B cell (primary cell): ENCODE measurements around the gene ACKR2. TPM values are rescaled to one million over a fixed set of nuclear protein-coding genes. Genes with fewer than 3 reads are reported as not detected.

Source experiments
- ATAC-seq: fragments of 200-7000 bp; cut with Tn5 transposase; one replicate; pipeline ENCODE4 v1.10.0; 2021; ENCODE audit warnings: low read depth, mild to moderate bottlenecking, moderate number of reproducible peaks, moderate library complexity
- CTCF ChIA-PET: fragments of 350-600 bp; sonication (Branson Sonifier 250); formaldehyde crosslinking; loops from one replicate; lab custom pipeline; 2021; ENCODE audit warnings: antibody characterized with exemption, inconsistent platforms; lab: Charles Lee
- POLR2A ChIA-PET: fragments of 350-600 bp; sonication (Branson Sonifier 250); formaldehyde crosslinking; loops from one replicate; lab custom pipeline; 2021; ENCODE audit warnings: antibody characterized with exemption; lab: Charles Lee
- DNase-seq: peaks from one replicate; pipeline ENCODE4 v3.0.0; 2013
- H2AFZ ChIP-seq: 2 replicates; pipeline ENCODE4 v1.6.1; 2012; ENCODE audit warnings: mild to moderate bottlenecking, low read depth, low read length; ENCODE audit not compliant: insufficient read depth, poor library complexity, severe bottlenecking
- H3K27ac ChIP-seq, 2 donors: 1 replicate in 1 of 2; 2 replicates in 1 of 2; pipeline ENCODE4 v1.5.1; 2012 to 2013; ENCODE audit warnings: low read length in 2 of 2, mild to moderate bottlenecking in 2 of 2, moderate library complexity in 1 of 2
- H3K27me3 ChIP-seq, 4 experiments: fragments of 200-600 bp in 1 of 4; sonication (generic) in 1 of 4; replicated peaks in 1 of 4; 1 replicate in 2 of 4; 2 replicates in 2 of 4; pipeline versions ENCODE4 v1.6.1 to v1.7.0; 2013 to 2016; ENCODE audit warnings: low read length in 3 of 4, mild to moderate bottlenecking in 2 of 4, mixed read lengths in 1 of 4, moderate library complexity in 1 of 4; ENCODE audit not compliant: insufficient read depth in 4 of 4, control insufficient read depth in 3 of 4; ENCODE audit errors: control extremely low read depth in 1 of 4
- H3K36me3 ChIP-seq, 2 experiments: replicated peaks in 1 of 2; 1 replicate in 1 of 2; 2 replicates in 1 of 2; pipeline versions ENCODE4 v1.6.1 to v1.7.1; 2013; ENCODE audit warnings: low read length in 1 of 2; ENCODE audit not compliant: insufficient read depth in 2 of 2, control insufficient read depth in 1 of 2; ENCODE audit errors: control extremely low read depth in 1 of 2, extremely low read depth in 1 of 2
- H3K4me1 ChIP-seq, 2 donors: fragments of 200-600 bp in 1 of 2; sonication (generic) in 1 of 2; 1 replicate in 1 of 2; 2 replicates in 1 of 2; pipeline versions ENCODE4 v1.5.1 to v1.6.1; 2013 to 2017; ENCODE audit warnings: low read length in 2 of 2; ENCODE audit not compliant: control insufficient read depth in 2 of 2, insufficient read depth in 2 of 2
- H3K4me2 ChIP-seq: replicated peaks from 2 replicates; pipeline ENCODE3; 2012; ENCODE audit warnings: mild to moderate bottlenecking, low read depth, low read length; ENCODE audit not compliant: poor library complexity, severe bottlenecking
- H3K4me3 ChIP-seq, 5 experiments: fragments of 200-600 bp in 1 of 5; sonication (generic) in 1 of 5; 1 replicate in 3 of 5; 2 replicates in 2 of 5; pipeline versions ENCODE4 v1.5.1 to v1.7.0; 2011 to 2016; ENCODE audit warnings: low read length in 4 of 5, mild to moderate bottlenecking in 4 of 5, low read depth in 2 of 5, control low read depth in 1 of 5, moderate library complexity in 1 of 5; ENCODE audit not compliant: insufficient read depth in 1 of 5; ENCODE audit errors: control extremely low read depth in 1 of 5, extremely low read depth in 1 of 5
- H3K79me2 ChIP-seq: fragments of 200-600 bp; sonication (generic); one replicate; pipeline ENCODE4 v1.6.0; 2016; ENCODE audit warnings: low read length; ENCODE audit not compliant: control insufficient read depth, insufficient read depth
- H3K9ac ChIP-seq: fragments of 200-600 bp; sonication (generic); 2 replicates; pipeline ENCODE4 v1.6.1; 2017; ENCODE audit warnings: mild to moderate bottlenecking, low read length, moderate library complexity
- H3K9me3 ChIP-seq, 3 donors: one replicate each; pipeline versions ENCODE4 v1.6.1 to v1.7.1; 2013; ENCODE audit warnings: low read length in 2 of 3; ENCODE audit not compliant: control insufficient read depth in 2 of 3, insufficient read depth in 1 of 3; ENCODE audit errors: control extremely low read depth in 1 of 3
- H4K20me1 ChIP-seq: 2 replicates; pipeline ENCODE4 v1.6.0; 2012; ENCODE audit warnings: mild to moderate bottlenecking, low read length; ENCODE audit not compliant: insufficient read depth, control insufficient read depth, poor library complexity, severe bottlenecking
- H3K27ac Mint-ChIP-seq: one replicate; pipeline ENCODE4 v1.8.0; 2021; ENCODE audit warnings: mixed read lengths
- H3K27me3 Mint-ChIP-seq: one replicate; pipeline ENCODE4 v1.8.0; 2021; ENCODE audit warnings: mixed read lengths
- H3K4me1 Mint-ChIP-seq: one replicate; pipeline ENCODE4 v1.8.0; 2021; ENCODE audit warnings: mixed read lengths
- H3K4me3 Mint-ChIP-seq: one replicate; pipeline ENCODE4 v1.8.0; 2021; ENCODE audit warnings: mixed read lengths
- H3K9me3 Mint-ChIP-seq: one replicate; pipeline ENCODE4 v1.8.0; 2022; ENCODE audit warnings: mixed read lengths; ENCODE audit not compliant: insufficient read depth
- EZH2 ChIP-seq: IDR thresholded peaks from 2 replicates; pipeline ENCODE4 v1.6.1; 2012; ENCODE audit warnings: borderline replicate concordance, low read depth, mild to moderate bottlenecking, moderate library complexity, low read length; ENCODE audit not compliant: insufficient read depth, poor library complexity, severe bottlenecking
- WGBS: methylation state at CpG from one replicate; pipeline ENCODE4 v1.1.5; 2013; ENCODE audit warnings: missing lambda C conversion rate; ENCODE audit not compliant: insufficient coverage; 5-methylcytosine and 5-hydroxymethylcytosine counted together
- intact Hi-C: fragments of 100-400 bp; cut with micrococcal nuclease; formaldehyde crosslinking; loops from one replicate; pipeline ENCODE4 v1.10.0; 2022
- polyA plus RNA-seq: library from polyadenylated mRNA; depleted of rRNA; stranded (reverse); fragments of >200 nt; gene quantifications from 2 replicates; pipeline ENCODE4 v1.2.3, GENCODE V29; 2012
- total RNA-seq, 2 donors: library from RNA; stranded (reverse); fragments of 120-200 nt in 1 of 2; gene quantifications; 1 replicate in 1 of 2; 2 replicates in 1 of 2; pipeline versions ENCODE4 v1.2.3 to v1.2.4, GENCODE V29; 2013 to 2022
- TF ChIP-seq, protein P1 (sequence below): fragments of 200-600 bp; IDR thresholded peaks from one replicate; pipeline ENCODE4 v1.8.0; 2022; ENCODE audit warnings: antibody characterized with exemption, mild to moderate bottlenecking

The ACKR2 gene
- total and polyA plus RNA-seq, 2 donors (not counting 1 experiment from before 2014, with no cell fraction given), result 0.31 to 1.7 TPM

DNA sequence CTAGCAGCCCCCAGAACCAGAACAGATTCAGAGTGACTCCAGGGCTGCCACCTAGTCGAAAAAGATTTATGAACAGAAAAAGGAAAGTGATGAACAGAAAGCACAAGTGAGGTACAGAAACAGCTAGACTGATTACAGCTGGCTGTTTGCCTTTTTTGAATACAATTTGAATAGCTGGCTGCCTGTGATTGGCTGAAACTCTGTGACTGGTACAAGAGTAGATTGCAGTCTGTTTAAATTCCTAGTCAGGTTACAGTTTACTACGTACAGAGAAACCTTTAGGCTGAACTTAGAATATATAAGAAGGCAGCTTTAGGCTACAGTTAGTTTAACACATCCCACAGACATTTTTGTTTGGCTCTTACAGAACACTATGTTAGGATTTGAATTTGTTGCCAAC is 46.2 kb upstream of the ACKR2 start:
- H3K4me2 ChIP-seq, result no peak overlapping the region

DNA sequence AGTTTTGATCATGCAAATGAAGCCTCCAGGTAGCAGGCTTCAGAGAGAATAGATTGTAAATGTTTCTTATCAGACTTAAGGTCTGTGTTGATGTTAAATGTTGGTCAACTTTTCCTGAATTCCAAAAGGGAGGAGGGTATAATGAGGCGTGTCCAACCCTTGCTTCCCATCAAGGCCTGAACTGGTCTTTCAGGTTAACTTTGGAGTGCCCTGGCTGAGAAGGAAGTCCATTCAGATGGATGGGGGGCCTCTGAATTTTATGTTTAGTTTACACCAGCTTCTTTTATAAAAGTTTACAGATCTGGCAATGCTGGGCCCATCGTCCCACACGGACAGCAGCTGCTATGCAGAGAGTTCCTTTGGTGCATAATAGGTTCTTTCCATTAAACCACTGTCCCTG is 45.1 kb upstream of the ACKR2 start:
- ChIA-PET POLR2A (no interaction called here), CTCF (no interaction called here)
- 100% methylated on average over 2 of the region's 3 CpGs for WGBS
- H2AFZ ChIP-seq, result no peak overlapping the region
- no peak overlapping the region for H3K4me2 ChIP-seq
- H3K79me2 ChIP-seq, result no peaks in the 10 kb centered on the region
- H3K27ac ChIP-seq, result no peak overlapping the region
- H4K20me1 ChIP-seq, result no peaks in the 10 kb centered on the region
- Mint-ChIP-seq H3K4me3 (no peak overlapping the region), H3K9me3 (no peaks in the 10 kb centered on the region), H3K27ac (no peak overlapping the region), H3K4me1 (no peaks in the 10 kb centered on the region), H3K27me3 (peaks cover 6% of the 10 kb centered on the region)
- no peaks in the 10 kb centered on the region for H3K9me3 ChIP-seq
- intact Hi-C loops, result no loop called here
- H3K36me3 ChIP-seq, result no peaks in the 10 kb centered on the region
- H3K4me3 ChIP-seq, result no peak overlapping the region
- ATAC-seq (no peak), DNase-seq (no peak)
- no peaks in the 10 kb centered on the region for H3K27me3 ChIP-seq
- H3K9ac ChIP-seq, result no peak overlapping the region
- TF ChIP-seq, protein P1, sequence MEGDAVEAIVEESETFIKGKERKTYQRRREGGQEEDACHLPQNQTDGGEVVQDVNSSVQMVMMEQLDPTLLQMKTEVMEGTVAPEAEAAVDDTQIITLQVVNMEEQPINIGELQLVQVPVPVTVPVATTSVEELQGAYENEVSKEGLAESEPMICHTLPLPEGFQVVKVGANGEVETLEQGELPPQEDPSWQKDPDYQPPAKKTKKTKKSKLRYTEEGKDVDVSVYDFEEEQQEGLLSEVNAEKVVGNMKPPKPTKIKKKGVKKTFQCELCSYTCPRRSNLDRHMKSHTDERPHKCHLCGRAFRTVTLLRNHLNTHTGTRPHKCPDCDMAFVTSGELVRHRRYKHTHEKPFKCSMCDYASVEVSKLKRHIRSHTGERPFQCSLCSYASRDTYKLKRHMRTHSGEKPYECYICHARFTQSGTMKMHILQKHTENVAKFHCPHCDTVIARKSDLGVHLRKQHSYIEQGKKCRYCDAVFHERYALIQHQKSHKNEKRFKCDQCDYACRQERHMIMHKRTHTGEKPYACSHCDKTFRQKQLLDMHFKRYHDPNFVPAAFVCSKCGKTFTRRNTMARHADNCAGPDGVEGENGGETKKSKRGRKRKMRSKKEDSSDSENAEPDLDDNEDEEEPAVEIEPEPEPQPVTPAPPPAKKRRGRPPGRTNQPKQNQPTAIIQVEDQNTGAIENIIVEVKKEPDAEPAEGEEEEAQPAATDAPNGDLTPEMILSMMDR, result no peak
- no peak for TF ChIP-seq EZH2
- no peaks in the 10 kb centered on the region for H3K4me1 ChIP-seq

More for the DNA sequence above, 46.2 kb upstream of the ACKR2 start:
- peaks cover 8% of the 10 kb centered on the region for H3K27me3 Mint-ChIP-seq
- DNase-seq (no peak), ATAC-seq (no peak)
- no peak overlapping the region for H3K4me3 Mint-ChIP-seq
- Histone ChIP-seq H3K36me3 (no peaks in the 10 kb centered on the region), H2AFZ (no peak overlapping the region), H4K20me1 (no peaks in the 10 kb centered on the region), H3K79me2 (no peaks in the 10 kb centered on the region), H3K27me3 (no peaks in the 10 kb centered on the region), H3K9ac (no peak overlapping the region), H3K4me1 (no peaks in the 10 kb centered on the region), H3K27ac (no peak overlapping the region), H3K4me3 (no peak overlapping the region), H3K9me3 (no peaks in the 10 kb centered on the region)
- intact Hi-C loops, result no loop called here
- no CpG with 5 or more reads among the region's 2 CpGs for WGBS
- ChIA-PET POLR2A (no interaction called here), CTCF (interaction anchor here (2.1 kb wide), 1 partner anchor 11 kb away, joined by 5 read pairs; no protein-coding TSS in a partner anchor)
- H3K4me1 Mint-ChIP-seq, result no peaks in the 10 kb centered on the region
- TF ChIP-seq, protein P1, result no peak
- TF ChIP-seq EZH2, result no peak
- H3K9me3 Mint-ChIP-seq, result no peaks in the 10 kb centered on the region
- no peak overlapping the region for H3K27ac Mint-ChIP-seq
